ENCODE results near the gene ARL4D. TPM values are rescaled to one million over a fixed set of nuclear protein-coding genes. Genes with fewer than 3 reads are reported as not detected.
"Not testable (repeated sequence)": the region's sequence is repeated elsewhere in the genome, so short reads cannot be mapped to it uniquely, and the experiment has no call there.

Gene ARL4D
- total and polyA plus RNA-seq, 9 donors: 10.4 to 16.1 (median 14.3) TPM

DNA sequence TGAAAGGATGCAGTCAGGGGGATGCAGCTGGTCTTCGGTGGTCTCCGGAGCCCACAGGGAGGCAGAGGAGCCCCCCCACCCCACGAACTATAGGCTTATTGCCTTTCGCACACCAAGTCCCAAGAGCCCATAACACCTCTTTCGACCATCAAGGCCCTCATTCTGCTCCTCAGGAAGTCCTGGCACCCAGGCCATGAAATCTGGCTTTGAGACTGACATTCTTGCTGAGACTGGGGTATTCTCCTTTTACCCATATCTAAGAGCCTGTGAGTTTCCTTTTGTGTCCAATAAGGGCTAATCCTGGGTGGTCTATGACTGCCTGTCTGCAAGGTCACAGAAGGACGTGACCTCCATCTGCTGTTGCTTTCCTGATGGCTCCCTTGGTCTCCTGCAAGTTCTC lies 6.4 kb upstream of the ARL4D start:
- no peaks in the 10 kb centered on the region for H3K36me3 ChIP-seq (ENCODE audit: control insufficient read depth, insufficient read depth, low read length)
- H3K27me3 ChIP-seq (ENCODE audit: control insufficient read depth, insufficient read depth, low read length): no peaks in the 10 kb centered on the region
- H3K9me3 ChIP-seq (replicated peaks; ENCODE audit: control insufficient read depth, low read depth, low read length): no peaks in the 10 kb centered on the region
- no peak overlapping the region for H3K4me3 ChIP-seq (ENCODE audit: low read length)
- peaks cover 20% of the 10 kb centered on the region for H3K4me1 ChIP-seq (ENCODE audit: control insufficient read depth, insufficient read depth, low read length)
- no peak overlapping the region for H3K27ac ChIP-seq (ENCODE audit: low read length)
- 71% methylated on average over 1 of the region's 6 CpGs for WGBS (ENCODE audit: insufficient coverage)
- DNase-seq: peak; percentile 24

DNA sequence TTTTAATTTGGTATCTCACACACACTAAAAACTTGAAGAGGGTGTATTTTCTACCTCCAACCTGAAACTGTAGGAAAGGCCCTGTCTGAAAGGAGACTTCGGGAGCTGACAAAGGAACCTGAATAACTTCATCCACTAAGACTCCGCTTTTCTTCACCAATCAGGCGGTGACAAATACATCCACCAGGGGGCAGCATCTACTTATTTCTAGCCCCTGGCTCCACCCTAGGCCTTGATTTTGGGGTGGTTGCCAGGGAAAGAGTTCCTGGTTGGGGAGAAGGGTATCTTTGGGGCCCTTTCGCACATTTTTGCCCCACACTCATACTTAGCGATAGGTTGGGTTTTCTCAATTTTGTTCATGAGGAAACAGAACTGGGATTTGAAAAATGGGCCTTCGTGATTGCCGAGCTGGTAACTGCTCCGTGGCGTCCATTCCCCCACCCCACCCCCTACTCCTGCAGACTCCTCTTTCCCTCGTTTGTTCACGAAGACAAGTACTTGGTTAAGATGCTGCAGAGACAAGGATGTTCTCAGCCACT lies 4.8 kb upstream of the ARL4D start:
- H3K4me3 ChIP-seq (ENCODE audit: low read length): no peak overlapping the region
- H3K27ac ChIP-seq (ENCODE audit: low read length): peak overlapping the region; percentile 65
- no CpG with 5 or more reads among the region's 11 CpGs for WGBS (ENCODE audit: insufficient coverage)

DNA sequence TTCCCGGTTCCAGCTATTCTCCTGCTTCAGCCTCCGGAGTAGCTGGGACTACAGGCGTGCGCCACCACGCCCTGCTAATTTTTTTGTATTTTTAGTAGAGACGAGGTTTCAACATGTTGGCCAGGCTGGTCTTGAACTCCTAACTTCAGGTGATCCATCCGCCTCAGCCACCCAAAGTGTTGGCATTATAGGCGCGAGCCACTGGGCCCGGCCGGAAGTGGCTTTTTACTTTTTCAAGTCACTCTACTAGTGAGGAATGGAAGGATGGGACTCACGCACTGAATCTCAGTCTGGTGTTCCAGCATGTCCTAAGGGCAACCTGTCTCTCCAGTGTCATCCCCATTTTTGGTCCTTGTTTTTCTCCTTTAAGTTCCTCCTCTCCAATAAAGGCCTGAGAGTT lies 4.1 kb upstream of the ARL4D start:
- WGBS (ENCODE audit: insufficient coverage): 94% methylated on average over 6 of the region's 12 CpGs
- H3K36me3 ChIP-seq (ENCODE audit: control insufficient read depth, insufficient read depth, low read length); H3K4me3 ChIP-seq (ENCODE audit: low read length); H3K27ac ChIP-seq (ENCODE audit: low read length); H3K9me3 ChIP-seq (replicated peaks; ENCODE audit: control insufficient read depth, low read depth, low read length); H3K27me3 ChIP-seq (ENCODE audit: control insufficient read depth, insufficient read depth, low read length); DNase-seq: not testable (repeated sequence)
- peaks cover 19% of the 10 kb centered on the region for H3K4me1 ChIP-seq (ENCODE audit: control insufficient read depth, insufficient read depth, low read length)

More for the DNA sequence above, 4.8 kb upstream of the ARL4D start:
- H3K9me3 ChIP-seq (replicated peaks; ENCODE audit: control insufficient read depth, low read depth, low read length): no peaks in the 10 kb centered on the region
- DNase-seq: peak; percentile 96
- no peaks in the 10 kb centered on the region for H3K36me3 ChIP-seq (ENCODE audit: control insufficient read depth, insufficient read depth, low read length)
- no peaks in the 10 kb centered on the region for H3K27me3 ChIP-seq (ENCODE audit: control insufficient read depth, insufficient read depth, low read length)
- H3K4me1 ChIP-seq (ENCODE audit: control insufficient read depth, insufficient read depth, low read length): peaks cover 21% of the 10 kb centered on the region

DNA sequence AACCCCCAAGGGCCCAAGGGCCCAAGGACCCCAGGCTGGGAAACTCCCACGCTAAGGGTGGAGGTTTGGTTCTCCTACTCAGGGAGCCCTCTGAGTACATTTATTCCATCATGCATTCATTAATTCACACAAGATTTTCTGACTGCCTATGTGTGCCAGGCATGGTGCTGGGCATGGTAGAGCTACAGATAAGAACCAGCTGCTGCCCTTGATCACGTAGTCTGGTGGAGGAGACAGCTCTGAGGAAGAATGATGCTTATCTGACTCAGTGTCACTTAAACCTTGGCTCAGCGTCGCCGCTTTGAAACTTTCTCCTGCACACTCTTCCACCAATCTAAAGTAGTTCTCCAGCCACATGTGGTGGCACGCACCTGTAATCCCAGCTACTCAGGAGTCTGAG lies 3.6 kb upstream of the ARL4D start:
- WGBS (ENCODE audit: insufficient coverage): 89% methylated on average over 5 of the region's 6 CpGs
- no peak for DNase-seq
- Histone ChIP-seq H3K36me3 (ENCODE audit: control insufficient read depth, insufficient read depth, low read length) (peaks cover 4% of the 10 kb centered on the region), H3K4me1 (ENCODE audit: control insufficient read depth, insufficient read depth, low read length) (peaks cover 22% of the 10 kb centered on the region), H3K27ac (ENCODE audit: low read length) (no peak overlapping the region), H3K27me3 (ENCODE audit: control insufficient read depth, insufficient read depth, low read length) (no peaks in the 10 kb centered on the region), H3K9me3 (replicated peaks; ENCODE audit: control insufficient read depth, low read depth, low read length) (no peaks in the 10 kb centered on the region), H3K4me3 (ENCODE audit: low read length) (no peak overlapping the region)

DNA sequence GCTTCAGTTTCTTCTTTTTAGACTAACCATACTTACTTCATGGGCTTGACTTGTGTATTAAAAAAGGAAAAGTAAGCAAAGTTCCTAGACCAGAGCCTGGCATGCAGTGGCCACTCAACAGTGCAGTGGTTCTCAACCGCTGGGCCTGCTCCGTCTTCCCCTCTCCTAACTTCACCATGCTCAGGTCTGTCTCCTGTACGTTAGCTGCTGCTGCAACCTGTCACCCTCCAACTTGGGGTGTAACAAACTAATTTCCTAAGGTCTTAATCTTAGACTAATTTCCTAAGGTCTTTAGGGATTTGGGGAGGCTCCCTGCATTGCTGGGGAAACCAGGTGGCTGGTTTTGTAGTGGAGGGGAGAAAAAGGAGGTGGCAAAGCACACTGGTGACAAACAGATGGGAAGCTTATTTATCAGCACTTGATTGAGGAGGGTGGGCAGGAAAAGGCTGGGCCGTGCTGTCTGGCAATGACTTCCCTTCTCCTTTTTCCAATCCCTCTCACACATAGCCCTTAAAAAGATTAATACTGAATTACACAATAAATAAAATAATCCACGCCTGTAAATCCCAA lies 2.2 kb upstream of the ARL4D start:
- Histone ChIP-seq H3K9me3 (replicated peaks; ENCODE audit: control insufficient read depth, low read depth, low read length) (no peaks in the 10 kb centered on the region), H3K4me1 (ENCODE audit: control insufficient read depth, insufficient read depth, low read length) (peaks cover 33% of the 10 kb centered on the region), H3K27me3 (ENCODE audit: control insufficient read depth, insufficient read depth, low read length) (no peaks in the 10 kb centered on the region), H3K4me3 (ENCODE audit: low read length) (no peak overlapping the region), H3K27ac (ENCODE audit: low read length) (no peak overlapping the region), H3K36me3 (ENCODE audit: control insufficient read depth, insufficient read depth, low read length) (peaks cover 10% of the 10 kb centered on the region)
- no peak for DNase-seq
- WGBS (ENCODE audit: insufficient coverage): 86% methylated on average over 3 of the region's 5 CpGs

DNA sequence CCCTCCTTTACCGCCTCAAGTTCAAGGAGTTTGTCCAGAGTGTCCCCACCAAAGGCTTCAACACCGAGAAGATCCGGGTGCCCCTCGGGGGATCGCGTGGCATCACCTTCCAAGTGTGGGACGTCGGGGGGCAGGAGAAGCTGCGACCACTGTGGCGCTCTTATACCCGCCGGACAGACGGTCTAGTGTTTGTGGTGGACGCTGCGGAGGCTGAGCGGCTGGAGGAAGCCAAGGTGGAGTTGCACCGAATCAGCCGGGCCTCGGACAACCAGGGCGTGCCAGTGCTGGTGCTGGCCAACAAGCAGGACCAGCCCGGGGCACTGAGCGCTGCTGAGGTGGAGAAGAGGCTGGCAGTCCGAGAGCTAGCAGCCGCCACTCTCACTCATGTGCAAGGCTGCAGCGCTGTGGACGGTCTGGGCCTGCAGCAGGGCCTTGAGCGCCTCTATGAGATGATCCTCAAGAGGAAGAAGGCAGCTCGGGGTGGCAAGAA lies 1.1 kb downstream of the ARL4D start:
- H3K4me3 ChIP-seq (ENCODE audit: low read length): peak overlapping the region; percentile 79
- peaks cover 10% of the 10 kb centered on the region for H3K36me3 ChIP-seq (ENCODE audit: control insufficient read depth, insufficient read depth, low read length)
- DNase-seq: no peak
- no peaks in the 10 kb centered on the region for H3K27me3 ChIP-seq (ENCODE audit: control insufficient read depth, insufficient read depth, low read length)
- H3K27ac ChIP-seq (ENCODE audit: low read length): no peak overlapping the region
- peaks cover 25% of the 10 kb centered on the region for H3K4me1 ChIP-seq (ENCODE audit: control insufficient read depth, insufficient read depth, low read length)
- 74% methylated on average over 23 of the region's 28 CpGs for WGBS (ENCODE audit: insufficient coverage)
- H3K9me3 ChIP-seq (replicated peaks; ENCODE audit: control insufficient read depth, low read depth, low read length): no peaks in the 10 kb centered on the region

DNA sequence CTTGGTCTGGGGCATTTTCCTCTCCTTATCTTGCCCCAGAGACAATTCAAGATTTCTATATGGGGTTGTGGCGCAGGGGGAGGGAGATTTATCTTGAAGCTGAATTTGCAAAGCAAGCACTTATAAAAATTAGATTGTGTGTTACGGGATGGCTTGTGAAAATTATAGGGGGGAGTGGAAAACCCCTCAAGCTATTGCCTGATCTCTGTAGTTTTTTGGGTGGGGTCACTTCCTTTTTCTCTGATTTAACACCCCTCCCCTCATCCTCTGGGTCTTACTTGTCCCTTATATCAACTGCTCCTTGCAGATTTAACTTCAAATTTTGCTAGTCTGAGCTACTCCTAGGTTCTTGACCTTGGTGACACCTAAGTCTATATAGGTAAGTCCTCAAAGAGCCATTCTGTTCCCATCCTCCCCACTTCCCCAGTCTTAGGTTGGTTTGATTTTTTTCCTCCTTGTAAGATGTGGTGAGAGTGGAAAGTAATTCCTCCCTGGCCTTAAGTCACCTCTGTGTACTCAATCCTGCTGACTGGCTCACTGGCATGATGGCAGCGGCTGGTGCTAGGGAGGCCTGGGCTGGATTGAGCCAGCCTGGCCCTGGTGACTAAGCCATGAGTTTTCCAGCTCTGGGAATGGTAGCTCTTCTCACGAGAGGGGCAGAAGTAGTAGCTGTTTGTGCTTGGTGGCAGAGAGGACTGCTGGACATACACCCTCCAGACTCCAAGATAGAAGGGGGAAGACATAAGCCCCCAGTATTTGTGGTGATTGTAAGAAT lies 2.3 kb downstream of the ARL4D start:
- peaks cover 10% of the 10 kb centered on the region for H3K36me3 ChIP-seq (ENCODE audit: control insufficient read depth, insufficient read depth, low read length)
- peaks cover 25% of the 10 kb centered on the region for H3K4me1 ChIP-seq (ENCODE audit: control insufficient read depth, insufficient read depth, low read length)
- H3K9me3 ChIP-seq (replicated peaks; ENCODE audit: control insufficient read depth, low read depth, low read length): no peaks in the 10 kb centered on the region
- no peaks in the 10 kb centered on the region for H3K27me3 ChIP-seq (ENCODE audit: control insufficient read depth, insufficient read depth, low read length)
- WGBS (ENCODE audit: insufficient coverage): 100% methylated on average over 1 of the region's 4 CpGs
- peak overlapping the region; percentile 79 for H3K4me3 ChIP-seq (ENCODE audit: low read length)
- DNase-seq: no peak
- no peak overlapping the region for H3K27ac ChIP-seq (ENCODE audit: low read length)

DNA sequence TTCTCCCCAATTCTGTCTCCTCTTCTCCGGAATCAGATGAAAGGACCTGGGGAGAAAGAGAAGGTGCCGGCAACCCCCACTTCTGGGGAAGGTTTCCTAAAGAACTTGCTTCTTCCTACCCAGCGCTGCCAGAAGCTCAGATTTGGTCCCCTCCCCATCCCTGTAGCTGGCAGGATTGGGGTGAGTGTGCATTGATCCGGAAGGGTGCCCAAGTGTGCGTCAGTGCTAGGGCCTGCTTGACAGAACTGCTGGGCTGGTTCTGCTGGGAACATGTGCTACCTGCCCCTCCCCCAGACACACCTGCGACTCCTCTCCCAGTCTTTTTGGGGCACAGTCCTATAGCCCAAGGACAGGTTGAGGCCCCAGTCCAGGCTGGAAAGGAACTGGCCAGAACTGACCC lies 3.3 kb downstream of the ARL4D start:
- no peak for DNase-seq
- Histone ChIP-seq H3K36me3 (ENCODE audit: control insufficient read depth, insufficient read depth, low read length) (peaks cover 10% of the 10 kb centered on the region), H3K4me1 (ENCODE audit: control insufficient read depth, insufficient read depth, low read length) (peaks cover 23% of the 10 kb centered on the region), H3K4me3 (ENCODE audit: low read length) (no peak overlapping the region), H3K27ac (ENCODE audit: low read length) (no peak overlapping the region), H3K27me3 (ENCODE audit: control insufficient read depth, insufficient read depth, low read length) (no peaks in the 10 kb centered on the region), H3K9me3 (replicated peaks; ENCODE audit: control insufficient read depth, low read depth, low read length) (no peaks in the 10 kb centered on the region)
- 67% methylated on average over 3 of the region's 6 CpGs for WGBS (ENCODE audit: insufficient coverage)

DNA sequence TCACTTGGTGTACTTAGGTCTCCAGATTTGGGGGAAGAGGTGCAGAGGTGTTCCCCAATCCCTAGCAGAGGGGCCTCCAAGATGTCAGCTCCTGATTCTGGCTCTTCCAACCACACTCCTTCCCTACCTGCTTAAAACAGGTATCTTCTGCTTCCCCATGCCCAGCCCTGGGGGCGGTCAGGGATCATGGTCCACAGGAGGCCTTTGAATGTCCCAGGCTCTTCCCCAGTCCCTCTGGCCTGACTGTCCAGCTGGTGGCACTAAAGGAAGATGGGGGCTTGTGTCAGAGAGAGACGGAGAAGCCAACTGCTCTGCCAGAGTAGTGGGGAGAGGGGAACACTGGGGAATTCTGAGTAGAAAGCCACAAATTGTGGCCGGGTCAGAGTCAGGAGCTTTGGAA lies 3.8 kb downstream of the ARL4D start:
- no peaks in the 10 kb centered on the region for H3K9me3 ChIP-seq (replicated peaks; ENCODE audit: control insufficient read depth, low read depth, low read length)
- no peaks in the 10 kb centered on the region for H3K27me3 ChIP-seq (ENCODE audit: control insufficient read depth, insufficient read depth, low read length)
- H3K36me3 ChIP-seq (ENCODE audit: control insufficient read depth, insufficient read depth, low read length): peaks cover 10% of the 10 kb centered on the region
- peaks cover 23% of the 10 kb centered on the region for H3K4me1 ChIP-seq (ENCODE audit: control insufficient read depth, insufficient read depth, low read length)
- WGBS (ENCODE audit: insufficient coverage): 64% methylated on average over 3 of the region's 3 CpGs
- no peak for DNase-seq
- H3K27ac ChIP-seq (ENCODE audit: low read length): no peak overlapping the region
- H3K4me3 ChIP-seq (ENCODE audit: low read length): no peak overlapping the region

DNA sequence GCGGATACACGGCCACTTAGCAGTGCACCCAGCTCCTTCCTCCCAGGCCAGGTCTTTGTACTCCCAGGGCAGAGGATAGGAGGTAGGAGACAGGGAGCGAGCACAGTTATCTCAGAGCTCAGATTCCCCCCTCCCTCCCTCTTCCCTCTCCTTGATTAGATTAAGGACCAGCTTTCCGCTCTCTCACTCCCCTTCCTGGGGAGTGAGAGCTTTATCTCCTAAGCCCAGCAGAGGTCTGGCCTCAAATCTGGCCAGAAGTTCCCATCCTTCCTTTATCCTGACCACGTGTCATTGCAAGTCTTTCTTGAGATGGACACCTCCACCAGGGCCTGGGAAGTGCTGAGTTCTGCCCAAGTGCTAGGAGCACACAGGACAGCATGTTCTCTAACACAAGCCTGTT lies 5.1 kb downstream of the ARL4D start:
- DNase-seq: no peak
- H3K27ac ChIP-seq (ENCODE audit: low read length): no peak overlapping the region
- no peaks in the 10 kb centered on the region for H3K27me3 ChIP-seq (ENCODE audit: control insufficient read depth, insufficient read depth, low read length)
- 76% methylated on average over 4 of the region's 5 CpGs for WGBS (ENCODE audit: insufficient coverage)
- peaks cover 18% of the 10 kb centered on the region for H3K4me1 ChIP-seq (ENCODE audit: control insufficient read depth, insufficient read depth, low read length)
- no peak overlapping the region for H3K4me3 ChIP-seq (ENCODE audit: low read length)
- no peaks in the 10 kb centered on the region for H3K9me3 ChIP-seq (replicated peaks; ENCODE audit: control insufficient read depth, low read depth, low read length)
- H3K36me3 ChIP-seq (ENCODE audit: control insufficient read depth, insufficient read depth, low read length): peaks cover 10% of the 10 kb centered on the region
